ENCODE data around the gene SPRTN.

DNA sequence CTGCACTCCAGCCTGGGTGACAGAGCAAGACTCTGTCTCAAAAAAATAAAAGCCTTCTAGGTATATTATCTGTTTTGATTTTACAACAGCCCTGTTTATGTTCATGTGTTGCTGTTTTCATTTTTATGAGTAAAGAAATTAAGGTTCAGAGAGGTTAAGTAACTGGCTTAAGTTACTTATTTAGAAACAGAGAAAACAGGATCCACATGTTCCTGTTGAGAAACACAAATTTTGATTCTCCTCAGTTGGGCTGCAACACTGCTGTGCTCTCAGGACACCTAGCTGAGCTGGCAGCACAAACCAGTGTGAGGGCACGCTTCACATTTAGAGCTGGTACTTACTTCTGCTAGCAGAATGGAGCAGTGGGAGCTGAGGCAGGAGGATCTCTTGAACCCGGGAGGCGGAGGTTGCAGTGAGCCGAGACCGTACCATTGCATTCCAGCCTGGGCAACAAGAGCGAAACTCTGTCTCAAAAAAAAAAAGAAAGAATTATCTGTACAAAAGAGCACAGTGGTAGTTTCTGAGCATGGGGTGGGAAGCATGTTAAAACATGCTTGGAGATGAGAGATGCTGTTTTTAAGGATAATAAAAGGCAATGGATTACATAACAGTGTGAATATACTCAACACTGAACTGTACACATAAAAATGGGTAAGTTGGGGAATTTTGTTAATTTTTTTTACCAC is 2.4 kb downstream of the SPRTN start:
- TF ChIP-seq CTCF (IDR thresholded peaks at IDR 0.05) (no peak), POLR2A (IDR thresholded peaks at IDR 0.05) (no peak)
